Activated CD4-positive, alpha-beta T cell treated with anti-CD3 and anti-CD28 coated beads, Interleukin-2, amount 50 U/mL, for 16 hours (primary cell): ENCODE measurements around the gene SEMA3C.

Source experiments
- DNase-seq: peaks from one replicate; pipeline ENCODE4 v3.0.0-alpha.2; 2020

The SEMA3C gene

GRCh38 chr7:80884511-80885195, 34.2 kb downstream of the SEMA3C start:
- no peak for DNase-seq

GRCh38 chr7:80883154-80884025, 35.5 kb downstream of the SEMA3C start:
- DNase-seq: no peak

- DNase-seq: no peak
Observed at GRCh38 chr7:80882213-80882801, 36.5 kb downstream of the SEMA3C start.

GRCh38 chr7:80881351-80881900, 37.4 kb downstream of the SEMA3C start:
- no peak for DNase-seq

- no peak for DNase-seq
Observed at GRCh38 chr7:80879849-80880248, 39.0 kb downstream of the SEMA3C start.

GRCh38 chr7:80876894-80877414, 41.9 kb downstream of the SEMA3C start:
- DNase-seq: no peak

- DNase-seq: no peak
Observed at GRCh38 chr7:80875537-80876120, 43.2 kb downstream of the SEMA3C start.

GRCh38 chr7:80873140-80873539, 45.7 kb downstream of the SEMA3C start:
- DNase-seq: no peak

- DNase-seq: no peak
Observed at GRCh38 chr7:80871228-80871627, 47.6 kb downstream of the SEMA3C start.

GRCh38 chr7:80870813-80871212, 48.0 kb downstream of the SEMA3C start:
- DNase-seq: no peak

- DNase-seq: no peak
Observed at GRCh38 chr7:80869821-80870751, 48.8 kb downstream of the SEMA3C start.

GRCh38 chr7:80869106-80869784, 49.6 kb downstream of the SEMA3C start:
- DNase-seq: no peak

GRCh38 chr7:80868566-80868965, 50.3 kb downstream of the SEMA3C start:
- DNase-seq: no peak

- no peak for DNase-seq
Observed at GRCh38 chr7:80860554-80860953, 58.3 kb downstream of the SEMA3C start.

- no peak for DNase-seq
Observed at GRCh38 chr7:80859272-80859970, 59.4 kb downstream of the SEMA3C start.

GRCh38 chr7:80858141-80858903, 60.5 kb downstream of the SEMA3C start:
- DNase-seq: no peak

- DNase-seq: no peak
Observed at GRCh38 chr7:80856769-80857168, 62.1 kb downstream of the SEMA3C start.

- DNase-seq: no peak
Observed at GRCh38 chr7:80851896-80852476, 66.9 kb downstream of the SEMA3C start.

GRCh38 chr7:80848841-80849240, 70.0 kb downstream of the SEMA3C start:
- no peak for DNase-seq
